Uterus (tissue), 4 donors: ENCODE data around the gene MXRA7. TPM values are rescaled to one million over a fixed set of nuclear protein-coding genes. Genes with fewer than 3 reads are reported as not detected.

ENCODE experiments used
- DNase-seq, 2 donors: peaks; one replicate each; pipeline ENCODE4 v3.0.0-alpha.2; 2019 to 2020
- H3K27ac ChIP-seq, 2 donors: fragments of 200-600 bp; sonication (generic); 1 replicate in 1 of 2; 2 replicates in 1 of 2; pipeline ENCODE4 v1.5.1; 2016 to 2018
- H3K27me3 ChIP-seq, 2 donors: fragments of 200-600 bp; sonication (generic); one replicate each; pipeline ENCODE4 v1.5.1; 2018 to 2019; ENCODE audit warnings: control low read depth in 1 of 2
- H3K36me3 ChIP-seq, 2 donors: fragments of 200-600 bp; sonication (generic); one replicate each; pipeline ENCODE4 v1.5.1; 2019; ENCODE audit warnings: control low read depth in 1 of 2
- H3K4me1 ChIP-seq, 2 donors: fragments of 200-600 bp; sonication (generic); one replicate each; pipeline ENCODE4 v1.5.1; 2018 to 2019; ENCODE audit warnings: control low read depth in 1 of 2
- H3K4me3 ChIP-seq, 2 donors: fragments of 200-600 bp; sonication (generic); 1 replicate in 1 of 2; 2 replicates in 1 of 2; pipeline ENCODE4 v1.5.1; 2018 to 2019; ENCODE audit warnings: mild to moderate bottlenecking in 1 of 2
- H3K9me3 ChIP-seq, 2 donors: fragments of 200-600 bp; sonication (generic); one replicate each; pipeline ENCODE4 v1.5.1; 2019; ENCODE audit warnings: control low read depth in 1 of 2
- CTCF ChIP-seq, 4 experiments: fragments of 200-600 bp in 2 of 4; fragments of 450-650 bp in 2 of 4; sonication (generic) in 2 of 4; IDR thresholded peaks; one replicate each; pipeline ENCODE4 v1.5.1; 2016 to 2019; ENCODE audit warnings: antibody characterized with exemption in 4 of 4, mild to moderate bottlenecking in 2 of 4, moderate library complexity in 1 of 4
- POLR2A ChIP-seq, 2 donors: fragments of 450-650 bp; IDR thresholded peaks; one replicate each; pipeline ENCODE4 v1.6.1; 2016; ENCODE audit warnings: antibody characterized with exemption in 2 of 2, mild to moderate bottlenecking in 1 of 2, moderate library complexity in 1 of 2
- intact Hi-C: fragments of 100-400 bp; cut with DNase I; formaldehyde crosslinking; loops from one replicate; pipeline ENCODE4 v1.15.1; 2023; ENCODE audit warnings: low total_unique reads
- total RNA-seq, 4 donors: library from RNA; depleted of rRNA in 3 of 4; stranded (reverse); fragments of >200 nt in 3 of 4; gene quantifications; one replicate each; pipeline versions ENCODE4 v1.1.0 to v1.2.4, GENCODE V29; 2014 to 2023
- donor health status: DM: yes; HTN: yes; CAD: no.

The MXRA7 gene
- total RNA-seq, 4 donors from 2014 or later: 174 to 250 (median 197) TPM

GRCh38 chr17:76646712-76647111 is 64.1 kb downstream of the MXRA7 start:
- Histone ChIP-seq H3K4me1 (no peaks in the 10 kb centered on the region), H3K9me3 (no peaks in the 10 kb centered on the region), H3K27me3 (no peaks in the 10 kb centered on the region), H3K27ac (no peak overlapping the region), H3K36me3 (no peaks in the 10 kb centered on the region), H3K4me3 (no peak overlapping the region)
- intact Hi-C loops: no loop called here
- DNase-seq: no peak
- no peak for TF ChIP-seq CTCF (IDR thresholded peaks at IDR 0.05)
- TF ChIP-seq POLR2A (IDR thresholded peaks at IDR 0.05): no peak

GRCh38 chr17:76645481-76645880 is 65.3 kb downstream of the MXRA7 start:
- DNase-seq: no peak
- Histone ChIP-seq H3K9me3 (no peaks in the 10 kb centered on the region), H3K27me3 (no peaks in the 10 kb centered on the region), H3K4me1 (no peaks in the 10 kb centered on the region), H3K4me3 (no peak overlapping the region), H3K27ac (no peak overlapping the region), H3K36me3 (no peaks in the 10 kb centered on the region)
- TF ChIP-seq CTCF (IDR thresholded peaks at IDR 0.05): no peak
- no peak for TF ChIP-seq POLR2A (IDR thresholded peaks at IDR 0.05)
- intact Hi-C loops: no loop called here

- H3K9me3 ChIP-seq: no peaks in the 10 kb centered on the region
- H3K36me3 ChIP-seq: no peaks in the 10 kb centered on the region
- no peaks in the 10 kb centered on the region for H3K4me1 ChIP-seq
- no peak overlapping the region for H3K4me3 ChIP-seq
- no peak for TF ChIP-seq CTCF (IDR thresholded peaks at IDR 0.05)
- no peak for TF ChIP-seq POLR2A (IDR thresholded peaks at IDR 0.05)
- H3K27me3 ChIP-seq: no peaks in the 10 kb centered on the region
- no peak overlapping the region for H3K27ac ChIP-seq
- DNase-seq: no peak
- intact Hi-C loops: no loop called here
Observed at GRCh38 chr17:76644995-76645394, 65.8 kb downstream of the MXRA7 start.

GRCh38 chr17:76643553-76644148 is 67.1 kb downstream of the MXRA7 start, which contains the start of gene ST6GALNAC1:
ST6GALNAC1 (minus strand) TSS chr17:76643757; CDS start chr17:76643638, 119 bp downstream.
- Histone ChIP-seq H3K36me3 (no peaks in the 10 kb centered on the region), H3K27me3 (no peaks in the 10 kb centered on the region), H3K4me1 (no peaks in the 10 kb centered on the region), H3K4me3 (no peak within 1 kb of the TSS), H3K27ac (no peak within 1 kb of the TSS), H3K9me3 (no peaks in the 10 kb centered on the region)
- intact Hi-C loops: no loop called here
- DNase-seq: no peak
- TF ChIP-seq POLR2A (IDR thresholded peaks at IDR 0.05): no peak
- no peak for TF ChIP-seq CTCF (IDR thresholded peaks at IDR 0.05)

GRCh38 chr17:76642994-76643393 is 67.8 kb downstream of the MXRA7 start:
- no peak for DNase-seq
- Histone ChIP-seq H3K4me1 (no peaks in the 10 kb centered on the region), H3K4me3 (no peak overlapping the region), H3K36me3 (no peaks in the 10 kb centered on the region), H3K27ac (no peak overlapping the region), H3K9me3 (no peaks in the 10 kb centered on the region), H3K27me3 (no peaks in the 10 kb centered on the region)
- intact Hi-C loops: no loop called here
- TF ChIP-seq POLR2A (IDR thresholded peaks at IDR 0.05): no peak
- TF ChIP-seq CTCF (IDR thresholded peaks at IDR 0.05): no peak
